Activated CD4-positive, alpha-beta T cell treated with anti-CD3 and anti-CD28 coated beads for 48 hours (primary cell): ENCODE results near the gene CAPZA2.

ENCODE experiments used
- DNase-seq: peaks from one replicate; pipeline ENCODE4 v3.0.0-alpha.2; 2020

The CAPZA2 gene

DNA sequence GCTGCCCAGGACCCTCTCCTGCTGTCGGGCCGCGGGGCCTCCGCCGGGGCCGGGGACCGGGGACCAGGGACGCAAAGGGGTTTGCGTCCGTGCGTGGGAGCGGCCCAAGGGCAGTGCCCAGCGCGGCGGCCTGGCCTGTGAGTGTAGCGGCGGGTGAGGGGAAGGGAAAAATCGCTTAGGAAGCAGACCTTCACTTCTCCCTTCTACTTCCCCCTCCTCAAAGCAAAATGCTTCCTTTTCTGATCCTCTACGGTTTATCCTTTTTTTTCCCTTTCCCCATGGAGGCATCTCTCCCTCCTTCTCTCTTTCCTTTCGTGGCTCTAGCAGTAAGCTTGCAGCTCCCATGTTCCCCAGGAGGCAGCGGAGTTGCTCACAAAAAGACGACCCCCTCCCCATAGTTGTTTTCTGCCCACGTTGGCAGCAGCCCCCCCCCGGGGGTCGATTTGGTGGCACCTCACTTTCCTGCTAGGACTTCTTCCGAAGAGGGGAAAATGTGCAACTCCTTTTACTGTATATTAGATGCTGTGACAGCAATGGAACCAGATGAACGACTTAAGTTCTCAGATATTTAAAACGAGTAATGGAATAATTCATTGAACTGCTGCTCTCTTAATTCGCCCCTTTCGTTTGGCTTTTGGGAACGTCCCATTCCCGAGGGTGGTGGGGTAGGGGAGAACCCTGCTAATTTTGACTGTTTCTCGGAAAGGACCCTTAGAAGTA lies 724 bp downstream of the CAPZA2 start:
- no peak for DNase-seq

DNA sequence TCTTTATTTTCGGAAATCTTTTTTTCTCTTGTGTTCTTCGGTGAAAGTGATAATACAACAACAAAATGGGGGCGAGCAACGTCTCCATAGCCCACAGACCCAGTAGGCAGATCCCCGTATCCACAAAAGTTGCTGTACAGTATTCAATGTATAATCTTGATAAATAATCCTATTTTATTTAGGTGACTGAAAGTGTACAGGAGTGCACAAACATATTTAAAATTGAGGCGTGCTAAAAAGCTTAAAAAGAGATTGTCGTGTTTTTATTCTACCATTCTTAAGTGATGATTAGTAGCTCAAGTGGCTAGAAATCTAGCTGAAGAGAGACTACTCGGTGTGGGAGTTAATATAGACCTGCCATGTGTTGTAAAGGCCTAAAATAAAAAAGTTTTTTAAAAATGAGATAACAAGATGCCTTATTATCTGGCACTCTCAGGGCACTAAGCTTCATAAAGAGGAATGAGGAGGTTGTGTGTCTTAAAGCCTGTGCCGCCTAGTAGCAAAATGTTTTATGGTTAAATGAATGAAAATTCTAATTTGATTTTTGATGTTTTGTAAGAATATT lies 1.6 kb downstream of the CAPZA2 start:
- no peak for DNase-seq

DNA sequence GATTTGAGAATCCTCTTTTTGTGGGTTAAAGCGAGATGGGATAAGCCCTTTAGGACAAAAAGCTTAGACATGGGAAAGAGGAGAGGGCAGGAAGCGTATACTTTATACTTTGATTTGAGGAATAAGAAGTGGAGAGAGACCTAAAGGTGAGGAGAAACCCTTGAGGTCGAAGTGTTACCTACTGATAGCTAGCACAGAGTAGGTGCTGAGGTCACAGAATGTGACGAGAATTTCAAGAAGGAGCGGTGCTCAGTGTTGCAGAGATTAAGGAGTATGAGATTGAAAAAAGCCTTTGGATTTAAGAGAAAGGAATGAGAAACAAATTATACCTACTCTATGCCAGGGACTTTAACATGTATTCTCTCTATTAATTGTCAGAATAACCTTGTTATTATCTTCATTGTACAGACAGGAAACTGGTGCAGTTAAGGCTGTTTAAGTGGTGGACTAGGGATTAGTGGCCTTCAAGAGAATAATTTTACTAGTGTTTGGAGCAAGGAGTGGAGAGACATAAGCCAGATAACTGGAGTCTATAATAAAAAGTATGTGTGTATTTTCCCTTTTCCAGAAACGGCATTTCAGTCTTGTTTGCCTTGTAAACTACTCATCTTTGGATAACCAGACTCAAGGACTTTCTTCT lies 8.8 kb downstream of the CAPZA2 start:
- DNase-seq: no peak

DNA sequence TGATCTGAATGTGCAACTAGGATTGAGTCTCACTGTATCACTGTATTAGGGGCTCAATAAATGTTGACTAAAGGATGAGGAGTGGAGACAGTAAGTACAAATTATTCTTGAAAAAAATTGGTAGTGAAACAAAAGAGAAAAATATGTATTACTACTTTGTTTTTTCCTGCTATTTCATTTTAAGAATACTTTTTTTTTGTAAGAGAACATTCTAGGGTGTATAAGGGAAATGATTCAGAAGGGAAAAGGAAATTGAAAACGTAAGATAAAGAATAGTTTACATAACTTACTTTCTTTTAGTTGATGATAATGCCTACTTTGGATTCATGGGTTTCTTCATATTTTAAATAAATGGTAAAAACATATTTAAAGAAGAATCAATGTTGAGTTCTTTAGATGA lies 9.6 kb downstream of the CAPZA2 start:
- DNase-seq: no peak

DNA sequence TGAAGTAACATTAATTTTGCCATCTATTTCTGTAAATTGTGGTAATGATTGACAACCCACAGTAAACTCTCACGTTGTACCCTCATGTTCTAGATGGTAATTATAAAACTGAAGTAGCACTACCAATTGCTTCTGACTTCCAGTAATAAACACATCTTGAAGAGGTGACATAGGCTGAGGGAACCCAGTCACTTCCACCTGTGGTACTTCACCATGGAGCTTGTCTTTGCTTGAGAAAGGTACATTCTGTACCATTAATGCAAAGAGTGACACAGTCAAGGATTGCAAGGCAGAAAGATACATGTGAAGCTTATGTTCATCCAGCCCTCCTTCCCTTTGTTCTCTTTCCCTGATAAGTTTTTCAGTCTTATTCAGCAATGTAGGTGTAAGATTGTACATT lies 11.2 kb downstream of the CAPZA2 start:
- DNase-seq: no peak

DNA sequence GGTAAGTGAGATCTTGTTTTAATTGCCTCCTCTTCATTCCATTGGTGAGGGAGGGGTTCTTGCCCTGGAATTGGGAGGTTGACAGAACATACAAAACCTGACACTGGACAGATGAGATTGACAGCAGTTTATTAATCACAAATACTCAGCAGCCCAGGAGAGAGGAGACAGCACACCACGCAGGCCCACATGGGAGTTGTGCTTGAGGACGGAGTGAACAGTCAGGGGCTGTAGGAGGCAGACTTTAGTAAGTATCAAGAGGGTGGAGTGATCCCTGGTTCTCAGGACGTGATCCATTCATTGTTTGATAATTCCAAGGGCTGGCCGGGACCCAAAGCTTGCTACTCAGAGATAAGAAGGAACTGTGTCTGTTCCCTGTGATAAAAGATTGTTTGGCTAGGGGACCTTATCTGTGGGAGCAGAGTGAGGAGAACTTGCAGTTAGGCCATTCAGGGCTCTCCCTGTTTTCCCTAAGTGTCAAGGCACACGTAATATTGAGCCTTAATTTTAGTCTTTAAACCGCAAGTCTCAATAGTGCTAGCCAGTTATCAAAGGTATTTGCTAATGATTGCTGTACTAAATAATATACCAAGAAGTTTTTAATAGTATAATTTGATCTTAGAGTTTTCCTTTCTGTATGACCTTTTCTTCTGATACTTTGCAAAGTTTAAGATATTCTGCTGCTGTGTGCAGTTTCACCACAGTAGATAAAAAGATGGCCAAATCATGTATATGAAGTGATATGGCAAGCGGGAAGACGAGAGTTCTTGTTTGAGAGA lies 14.5 kb downstream of the CAPZA2 start:
- no peak for DNase-seq

DNA sequence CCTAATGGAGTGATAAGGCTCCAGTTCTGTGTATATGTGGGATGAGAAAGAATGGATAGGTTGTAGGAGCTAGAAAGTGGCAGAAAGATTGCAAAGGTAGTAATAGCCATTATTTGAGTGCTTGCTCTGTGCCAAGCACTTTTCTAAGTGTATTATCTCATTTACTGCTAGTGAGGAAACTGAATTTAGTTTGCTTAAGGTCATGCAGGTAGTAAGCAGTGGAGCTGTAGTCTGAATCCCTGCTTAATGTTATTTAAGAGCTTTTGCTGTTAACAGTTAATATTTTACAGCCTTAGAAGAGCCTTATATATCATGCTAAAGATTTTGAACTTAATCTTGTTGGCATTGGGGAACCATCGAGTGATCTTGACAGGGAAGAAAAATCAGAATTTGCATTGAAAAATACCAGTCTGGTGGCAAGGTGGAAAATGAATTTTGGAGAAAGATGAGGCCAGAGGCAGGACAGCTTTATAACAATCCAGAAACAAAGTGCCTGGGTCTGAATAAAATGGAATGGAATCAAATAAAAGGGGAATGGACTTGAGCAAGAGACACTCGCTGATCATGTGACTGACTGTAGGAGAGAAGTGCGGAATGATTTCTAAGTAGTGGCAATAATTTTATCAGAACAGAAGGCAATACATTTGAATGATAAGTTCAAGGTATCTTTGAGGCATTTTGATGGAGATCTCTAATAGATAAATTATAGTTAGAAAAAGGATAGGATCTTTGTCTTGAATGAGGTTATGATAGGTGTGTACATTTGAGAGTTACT lies 15.2 kb downstream of the CAPZA2 start:
- no peak for DNase-seq

DNA sequence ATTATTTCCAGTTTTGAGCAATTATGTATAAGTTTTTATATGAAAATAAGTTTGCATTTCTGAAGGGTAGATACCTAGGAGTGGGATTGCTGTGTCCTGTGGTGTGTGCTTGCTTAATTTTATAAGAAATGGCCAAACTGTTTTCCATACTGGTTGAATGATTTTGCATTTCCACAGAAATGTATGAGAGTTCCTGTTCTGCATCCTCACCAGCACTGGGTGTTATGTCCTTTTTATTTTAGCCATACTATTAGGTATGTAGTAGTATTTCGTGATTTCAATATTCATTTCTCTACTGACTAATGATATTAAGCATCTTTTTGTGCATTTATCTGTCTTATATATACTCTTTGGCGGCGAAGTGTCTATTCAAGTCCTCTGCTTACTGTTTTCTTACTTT lies 22.3 kb downstream of the CAPZA2 start:
- no peak for DNase-seq

DNA sequence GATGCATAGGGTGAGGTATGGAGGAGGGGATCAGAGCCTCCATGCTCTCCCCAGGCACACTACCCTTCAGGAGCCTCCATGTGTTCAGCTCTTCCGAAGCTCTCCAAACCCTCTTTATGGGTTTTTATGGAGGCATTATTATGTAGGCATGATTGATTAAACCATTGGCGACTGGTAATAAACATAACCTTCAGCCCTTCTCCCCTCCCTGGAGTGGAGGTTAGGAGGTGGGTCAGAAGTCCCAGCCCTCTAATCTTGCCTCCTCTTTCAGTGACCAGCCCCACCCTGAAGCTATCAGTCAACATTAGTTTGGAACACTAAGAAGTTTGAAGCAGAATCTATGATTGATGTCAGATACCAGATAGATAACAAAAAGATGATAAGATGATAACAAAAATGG lies 23.3 kb downstream of the CAPZA2 start:
- DNase-seq: no peak

DNA sequence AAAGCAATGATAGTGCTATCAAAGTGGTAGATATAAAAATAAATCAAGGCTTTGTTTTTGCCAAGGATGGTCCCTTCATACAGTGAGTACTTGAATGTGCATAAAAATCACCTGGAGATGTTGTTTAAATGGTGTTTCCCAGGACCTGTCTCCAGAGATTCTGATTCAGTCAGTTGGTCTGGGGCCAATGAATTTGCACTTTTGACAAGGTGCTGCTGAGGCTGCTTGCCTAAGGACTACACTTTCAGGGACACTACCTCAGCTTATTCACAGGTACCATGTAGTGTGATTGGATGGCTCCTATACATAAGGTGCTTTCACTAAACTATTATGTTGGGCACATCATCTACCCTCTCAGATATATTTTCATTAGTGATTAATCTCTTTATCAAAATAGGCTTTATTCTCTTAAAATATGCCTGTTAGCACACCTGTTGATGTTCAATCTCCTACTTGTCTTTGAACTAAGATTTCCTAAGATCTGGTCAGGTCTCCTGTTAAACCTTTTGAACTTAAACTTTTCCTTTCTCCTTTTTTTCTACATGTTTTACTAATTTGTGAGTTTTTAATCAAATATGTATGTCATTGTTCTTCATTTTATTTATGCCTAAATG lies 24.3 kb downstream of the CAPZA2 start:
- no peak for DNase-seq

DNA sequence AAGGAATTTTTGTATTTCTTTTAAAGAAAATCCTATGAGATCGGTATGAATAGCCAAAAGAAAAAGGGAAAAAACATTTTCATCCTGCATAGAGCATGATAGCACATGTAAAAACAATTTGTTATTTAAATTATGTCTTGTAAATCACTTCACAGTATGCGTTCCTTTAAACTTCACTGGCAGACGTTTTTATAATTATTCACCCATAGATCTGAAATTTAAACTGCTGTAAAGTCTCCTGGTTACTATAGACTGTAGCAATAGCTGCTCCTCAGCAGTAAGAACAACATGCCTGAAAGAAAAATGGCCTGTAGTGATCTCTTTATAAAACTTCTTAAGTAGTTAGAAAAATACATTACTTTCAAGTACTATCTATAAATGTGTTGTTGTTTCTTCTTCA lies 26.5 kb downstream of the CAPZA2 start:
- no peak for DNase-seq

DNA sequence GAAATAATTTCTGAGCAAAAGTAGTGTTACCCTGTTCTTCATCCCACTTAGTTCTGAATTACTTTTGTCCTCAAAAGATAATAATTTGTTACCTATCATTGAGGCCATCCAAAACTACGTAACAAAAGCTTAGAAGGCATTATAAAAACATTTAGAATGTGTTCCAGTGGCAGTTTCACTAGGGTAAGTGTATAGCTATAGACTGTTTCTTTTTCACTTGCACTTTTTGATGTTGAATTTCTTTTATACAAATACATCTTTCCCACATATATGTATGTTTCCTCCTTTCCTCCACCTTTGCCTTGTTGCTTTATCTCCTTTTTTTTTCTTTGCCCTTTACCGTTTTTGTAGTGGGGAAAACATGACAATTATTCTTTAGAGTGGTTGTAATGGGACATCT lies 33.5 kb downstream of the CAPZA2 start:
- no peak for DNase-seq

DNA sequence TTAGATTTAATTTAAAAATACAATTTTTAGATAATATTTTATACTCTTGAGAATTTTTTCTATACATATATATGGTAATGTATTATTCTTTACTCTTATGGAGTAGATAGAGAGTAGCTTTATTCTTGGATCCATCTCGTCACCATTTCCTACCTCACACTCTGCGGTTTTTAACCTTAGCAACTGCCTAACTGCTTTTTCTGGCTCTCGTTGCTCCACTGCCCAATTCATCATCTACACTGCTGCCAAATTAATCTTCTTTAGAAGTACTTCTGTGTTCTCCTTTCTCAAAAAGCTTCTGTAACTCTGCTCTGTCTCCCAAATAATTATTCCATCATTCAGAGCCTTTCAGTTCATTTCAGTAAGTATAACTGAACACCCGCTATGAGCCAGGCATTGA lies 35.3 kb downstream of the CAPZA2 start:
- no peak for DNase-seq

DNA sequence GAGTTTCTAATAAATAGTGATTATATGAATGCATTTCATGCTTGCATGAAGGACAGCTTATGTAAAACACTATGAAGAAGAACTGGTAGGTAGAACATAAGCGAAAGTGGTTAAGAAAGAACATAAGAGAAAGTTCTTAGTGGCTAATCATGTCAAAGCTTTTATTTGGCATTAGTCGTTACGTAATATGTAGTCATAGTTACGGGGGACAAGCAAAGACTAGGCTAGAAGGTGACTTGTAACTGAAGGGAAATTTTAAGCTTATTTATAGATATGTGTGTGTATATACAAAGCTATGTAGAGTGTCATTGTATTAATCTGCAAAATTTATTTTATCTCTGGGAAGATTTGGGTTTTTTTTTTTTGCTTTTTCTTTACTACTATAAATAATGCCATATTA lies 36.9 kb downstream of the CAPZA2 start:
- no peak for DNase-seq

DNA sequence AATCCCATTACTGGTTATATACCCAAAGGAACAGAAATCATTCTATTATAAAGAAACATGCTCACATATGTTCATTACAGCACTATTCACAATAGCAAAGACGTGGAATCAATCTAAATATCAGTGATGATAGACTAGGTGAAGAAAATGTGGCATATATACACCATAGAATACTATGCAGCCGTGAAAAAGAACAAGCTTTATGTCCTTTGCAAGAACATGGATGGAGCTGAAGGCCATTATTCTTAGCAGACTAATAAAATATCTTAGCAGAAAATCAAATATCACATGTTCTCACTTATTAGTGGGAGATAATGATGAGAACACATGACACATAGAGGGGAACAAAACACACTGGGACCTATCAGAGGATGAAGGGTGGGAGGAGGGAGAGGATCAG lies 38.8 kb downstream of the CAPZA2 start:
- no peak for DNase-seq

DNA sequence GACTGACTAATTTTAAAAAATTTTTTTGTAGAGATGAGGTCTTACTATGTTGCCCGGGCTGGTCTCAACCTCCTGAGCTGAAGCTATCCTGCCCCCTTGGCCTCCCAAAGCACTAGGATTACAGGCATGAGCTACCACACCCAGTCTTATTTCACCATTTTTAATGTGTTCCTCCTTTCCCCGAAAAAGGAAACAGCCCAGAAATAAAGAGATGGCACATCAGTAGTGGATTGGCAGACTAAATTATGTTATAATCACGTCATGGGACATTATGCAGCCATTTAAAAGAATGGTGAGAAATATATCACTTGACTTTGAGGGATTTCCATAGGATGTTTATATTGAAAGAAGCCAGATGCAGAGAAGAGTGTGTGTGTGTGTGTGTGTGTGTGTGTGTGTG lies 40.5 kb downstream of the CAPZA2 start:
- no peak for DNase-seq

DNA sequence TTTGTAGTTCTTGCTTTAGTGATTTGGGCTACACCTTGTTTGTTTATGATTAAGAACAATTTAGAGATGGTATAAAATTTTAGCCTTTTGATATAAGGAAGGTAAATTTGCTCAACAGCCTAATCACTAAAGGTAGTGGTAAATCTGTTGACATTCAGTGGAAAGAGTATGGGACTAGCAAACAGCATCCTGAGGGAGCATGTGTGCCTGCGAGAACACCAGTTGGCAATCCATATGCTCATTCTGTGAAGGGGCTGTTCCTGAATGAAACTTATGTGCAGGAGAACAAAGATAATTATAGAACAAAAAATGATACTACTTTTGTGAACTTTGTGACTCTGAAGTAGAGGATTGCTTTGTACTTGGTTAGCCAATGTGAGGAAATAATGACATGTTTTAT lies 44.0 kb downstream of the CAPZA2 start:
- DNase-seq: no peak

DNA sequence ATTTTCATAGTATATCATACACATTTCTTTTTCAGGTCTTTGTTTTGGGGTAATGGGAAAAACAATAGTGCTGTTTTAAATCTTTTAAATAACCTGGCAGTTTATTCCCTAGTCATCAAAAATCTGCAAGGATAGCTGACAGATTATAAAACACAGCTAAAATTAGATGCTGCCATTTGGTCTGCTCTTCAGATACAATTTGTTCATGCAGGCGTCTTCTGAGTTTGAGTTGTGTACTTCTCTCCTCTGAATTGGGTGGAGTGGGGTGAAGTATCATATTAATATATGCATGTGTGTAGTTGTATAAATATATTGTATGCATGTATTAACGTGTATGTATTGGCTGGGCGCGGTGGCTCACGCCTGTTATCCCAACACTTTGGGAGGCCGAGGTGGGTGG lies 48.0 kb downstream of the CAPZA2 start:
- DNase-seq: no peak

DNA sequence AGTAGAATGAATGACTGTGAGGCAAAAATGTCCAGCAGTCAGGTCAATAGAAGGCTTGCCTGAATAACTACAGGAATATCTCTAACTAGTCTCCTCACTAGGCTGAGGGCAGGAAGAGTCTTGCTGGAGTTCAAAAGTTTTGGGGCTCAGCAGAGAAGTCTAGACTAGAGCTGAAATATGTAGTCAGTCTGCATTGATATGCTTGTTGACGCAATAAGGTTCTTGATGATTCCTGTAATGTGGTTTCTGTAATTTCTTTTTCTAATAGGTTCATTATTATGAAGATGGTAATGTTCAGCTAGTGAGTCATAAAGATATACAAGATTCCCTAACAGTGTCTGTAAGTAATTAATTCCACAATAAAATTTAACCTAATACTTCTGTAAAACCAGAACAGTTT lies 49.4 kb downstream of the CAPZA2 start:
- DNase-seq: no peak

DNA sequence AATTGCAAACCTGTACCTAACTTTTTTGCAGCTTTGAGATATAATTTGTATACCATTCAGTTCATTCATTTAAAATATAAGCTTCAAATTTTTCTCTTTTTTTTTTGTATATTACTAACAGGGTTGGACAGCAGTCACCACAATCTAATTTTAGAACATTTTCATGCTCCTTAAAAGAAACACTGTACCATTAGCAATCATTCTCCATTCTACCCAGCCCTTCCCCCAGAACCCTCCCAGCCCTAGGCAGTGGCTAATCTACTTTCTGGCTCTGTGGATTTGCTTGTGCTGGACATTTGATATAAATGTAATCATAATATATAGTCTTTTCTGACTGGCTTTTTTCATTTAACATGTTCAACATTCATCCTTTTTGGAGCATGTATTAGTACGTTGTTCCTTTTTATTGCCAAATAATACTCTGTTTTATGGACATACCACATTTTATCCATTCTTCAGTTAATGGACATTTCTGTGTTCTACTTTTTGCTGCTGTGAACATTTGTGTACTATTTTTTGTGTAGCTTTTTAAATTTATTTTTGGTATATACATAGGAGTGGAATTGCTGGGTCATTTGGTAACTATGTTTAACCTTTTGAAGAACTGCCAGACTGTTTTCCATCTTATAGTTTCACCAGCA lies 50.0 kb downstream of the CAPZA2 start:
- no peak for DNase-seq

DNA sequence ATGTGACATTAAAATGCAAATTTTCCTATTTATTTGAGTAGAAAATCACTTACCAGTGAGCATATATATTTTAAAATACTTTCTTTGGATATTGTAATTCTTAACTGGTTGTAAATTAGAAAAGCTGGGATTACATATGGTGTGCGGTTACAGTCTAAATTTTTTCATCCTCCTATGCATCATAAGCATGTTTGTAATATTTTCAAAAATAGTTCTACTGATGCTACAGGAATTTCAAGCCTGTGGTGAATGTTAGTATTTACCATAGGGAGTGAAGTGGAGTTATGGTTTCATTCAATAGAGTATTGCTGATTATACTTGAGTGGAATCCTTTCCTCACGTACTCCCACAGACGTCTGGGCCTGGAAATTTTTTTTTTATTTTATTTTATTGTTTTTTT lies 56.3 kb downstream of the CAPZA2 start:
- DNase-seq: no peak

DNA sequence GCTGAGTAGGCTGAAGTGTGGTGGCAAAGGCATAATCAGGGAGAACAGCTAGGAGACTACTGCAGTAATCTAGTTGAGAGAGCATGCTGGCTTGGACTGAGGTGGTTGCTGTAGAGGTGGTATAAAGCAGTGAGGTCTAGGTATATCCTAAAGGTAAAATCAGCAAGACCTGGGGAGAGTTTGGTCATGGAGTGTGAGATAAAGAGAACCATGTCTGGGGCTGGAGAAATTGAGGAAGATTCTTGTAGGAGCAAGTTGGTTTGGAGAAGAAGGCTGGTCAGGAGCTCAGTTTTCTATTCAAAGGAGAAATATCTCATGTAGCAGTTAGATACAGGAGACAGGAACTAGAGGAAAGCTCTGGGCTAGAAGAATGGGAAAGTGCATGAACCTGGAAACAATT lies 58.0 kb downstream of the CAPZA2 start:
- no peak for DNase-seq
